ENCODE results near the gene SLC35D2. TPM values are rescaled to one million over a fixed set of nuclear protein-coding genes. Genes with fewer than 3 reads are reported as not detected.
"Not testable (repeated sequence)": the region's sequence is repeated elsewhere in the genome, so short reads cannot be mapped to it uniquely, and the experiment has no call there.

The SLC35D2 gene
- total RNA-seq, 4 donors from 2014 or later = 20.5 to 29.5 (median 21.8) TPM

- intact Hi-C loops (cut with DNase I) = no loop called here
- peaks cover 0 to 13% (median 4%) of the 10 kb centered on the region in 4 donors for H3K36me3 ChIP-seq
- no peak overlapping the region for H3K4me3 ChIP-seq
- no peak for TF ChIP-seq POLR2A (IDR thresholded peaks at IDR 0.05; ENCODE audit: low read depth)
- H3K27me3 ChIP-seq = no peaks in the 10 kb centered on the region
- peaks cover 20 to 36% (median 34%) of the 10 kb centered on the region in 4 donors for H3K4me1 ChIP-seq
- no peak for DNase-seq (ENCODE audit: extremely low spot score)
- 80% methylated on average over 13 of the region's 13 CpGs for WGBS
- peak overlapping the region; percentile 0 to 31 (median 30) for H3K27ac ChIP-seq (replicated peaks in 1 of 4)
- no peaks in the 10 kb centered on the region for H3K9me3 ChIP-seq
Measured at GRCh38 chr9:96376891-96377874, 6.3 kb downstream of the SLC35D2 start.

GRCh38 chr9:96375507-96375906 is 8.0 kb downstream of the SLC35D2 start:
- DNase-seq (ENCODE audit: extremely low spot score) = not testable (repeated sequence)

GRCh38 chr9:96367943-96368342 is 15.6 kb downstream of the SLC35D2 start:
- no peak for DNase-seq (ENCODE audit: extremely low spot score)
- Histone ChIP-seq H3K4me1 (no peaks in the 10 kb centered on the region), H3K27me3 (no peaks in the 10 kb centered on the region), H3K27ac (replicated peaks in 1 of 4) (no peak overlapping the region), H3K9me3 (no peaks in the 10 kb centered on the region), H3K4me3 (no peak overlapping the region), H3K36me3 (peaks cover 15 to 39% (median 26%) of the 10 kb centered on the region in 4 donors)
- intact Hi-C loops (cut with DNase I) = no loop called here
- TF ChIP-seq POLR2A (IDR thresholded peaks at IDR 0.05; ENCODE audit: low read depth) = no peak
- TF ChIP-seq POLR2AphosphoS5 (IDR thresholded peaks at IDR 0.05) = no peak
- TF ChIP-seq EP300 (IDR thresholded peaks at IDR 0.05) = no peak
- no peak for TF ChIP-seq CTCF (IDR thresholded peaks at IDR 0.05)
- WGBS = 94% methylated on average over 1 of the region's 1 CpG

More at GRCh38 chr9:96375507-96375906, 8.0 kb downstream of the SLC35D2 start:
- H3K27me3 ChIP-seq; H3K27ac ChIP-seq (replicated peaks in 1 of 4); H3K4me3 ChIP-seq; H3K9me3 ChIP-seq; H3K36me3 ChIP-seq; intact Hi-C loops (cut with DNase I): not testable (repeated sequence)
- peaks cover 11 to 20% (median 19%) of the 10 kb centered on the region in 4 donors for H3K4me1 ChIP-seq
- 88% methylated on average over 6 of the region's 6 CpGs for WGBS

GRCh38 chr9:96363175-96363967 is 20.1 kb downstream of the SLC35D2 start:
- Histone ChIP-seq H3K9me3 (no peaks in the 10 kb centered on the region), H3K4me3 (no peak overlapping the region), H3K27ac (replicated peaks in 1 of 4) (no peak overlapping the region), H3K27me3 (no peaks in the 10 kb centered on the region), H3K4me1 (no peaks in the 10 kb centered on the region), H3K36me3 (peaks cover 29 to 79% (median 63%) of the 10 kb centered on the region in 4 donors)
- WGBS = 93% methylated on average over 9 of the region's 9 CpGs
- peak; percentile 37 for DNase-seq (ENCODE audit: extremely low spot score)
- TF ChIP-seq EP300 (IDR thresholded peaks at IDR 0.05) = no peak
- TF ChIP-seq CTCF (IDR thresholded peaks at IDR 0.05) = no peak
- no peak for TF ChIP-seq POLR2A (IDR thresholded peaks at IDR 0.05; ENCODE audit: low read depth)
- intact Hi-C loops (cut with DNase I) = no loop called here

GRCh38 chr9:96362119-96362518 is 21.4 kb downstream of the SLC35D2 start:
- peaks cover 31 to 84% (median 67%) of the 10 kb centered on the region in 4 donors for H3K36me3 ChIP-seq
- intact Hi-C loops (cut with DNase I); H3K27ac ChIP-seq (replicated peaks in 1 of 4); H3K4me3 ChIP-seq; H3K27me3 ChIP-seq; DNase-seq (ENCODE audit: extremely low spot score); H3K9me3 ChIP-seq; H3K4me1 ChIP-seq: not testable (repeated sequence)
- WGBS = 96% methylated on average over 6 of the region's 6 CpGs

- Histone ChIP-seq H3K27ac (replicated peaks in 1 of 4) (no peak overlapping the region), H3K9me3 (no peaks in the 10 kb centered on the region), H3K27me3 (no peaks in the 10 kb centered on the region), H3K36me3 (peaks cover 36 to 84% (median 71%) of the 10 kb centered on the region in 4 donors), H3K4me1 (no peaks in the 10 kb centered on the region), H3K4me3 (no peak overlapping the region)
- 91% methylated on average over 6 of the region's 6 CpGs for WGBS
- intact Hi-C loops (cut with DNase I) = no loop called here
- TF ChIP-seq POLR2AphosphoS5 (IDR thresholded peaks at IDR 0.05) = no peak
- no peak for DNase-seq (ENCODE audit: extremely low spot score)
Measured at GRCh38 chr9:96361668-96362067, 21.8 kb downstream of the SLC35D2 start.
